MM.1S (cell line): ENCODE results near the gene ARPC5.
A peak's percentile ranks its signal among the peaks of the same experiment; 100 is the strongest.

ENCODE experiments used
- CTCF ChIP-seq: fragments of 300-600 bp; sonication (generic); IDR thresholded peaks from 2 replicates; pipeline ENCODE4 v1.5.1; 2016; ENCODE audit warnings: antibody characterized with exemption, low read length, mixed read lengths
- EZH2 ChIP-seq: fragments of 300-600 bp; sonication (generic); optimal IDR thresholded peaks from 2 replicates; pipeline ENCODE3; 2017; ENCODE audit warnings: low read depth, mild to moderate bottlenecking, antibody characterized with exemption, low read length, mixed read lengths
- EZH2phosphoT487 ChIP-seq: fragments of 300-600 bp; sonication (generic); IDR thresholded peaks from 2 replicates; pipeline ENCODE4 v1.6.1; 2018; ENCODE audit warnings: antibody characterized with exemption, low read length

DNA sequence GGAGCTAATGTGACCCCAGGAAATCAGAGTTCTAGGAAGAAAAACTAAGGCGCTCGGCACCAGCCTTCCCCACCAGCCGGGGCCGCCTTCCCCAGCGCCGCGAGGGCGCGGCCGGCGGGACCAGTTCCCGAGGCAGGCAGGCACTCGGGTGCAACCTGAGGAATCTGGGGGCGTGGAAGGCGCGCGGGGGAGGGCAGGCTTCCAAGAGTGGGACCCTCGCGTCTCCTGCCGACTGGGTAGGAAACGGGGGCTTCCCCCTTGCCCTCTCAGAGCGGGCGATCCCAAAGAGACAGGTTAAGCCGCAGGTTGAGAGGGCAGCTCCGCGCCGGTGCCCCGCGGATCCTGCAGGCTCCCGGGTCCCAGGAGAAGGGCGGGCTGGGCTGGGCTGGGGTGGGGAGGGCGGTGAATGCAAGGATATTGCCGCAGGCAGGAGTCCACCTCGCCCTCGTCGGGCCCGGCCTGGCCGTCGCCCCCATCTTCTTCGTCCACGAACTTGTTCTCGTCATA, 431 bp downstream of the ARPC5 start:
- peak; percentile 9; the same call in 1 of the 2 replicates for TF ChIP-seq CTCF
- no peak for TF ChIP-seq EZH2
- TF ChIP-seq EZH2phosphoT487 = no peak
